Ishikawa (cell line): Measurements from ENCODE around the gene NPAS3.

Source experiments
- CEBPB ChIP-seq: IDR thresholded peaks from 2 replicates; pipeline ENCODE4 v1.6.1; 2012
- CREB1 ChIP-seq: IDR thresholded peaks from 2 replicates; pipeline ENCODE4 v1.6.1; 2012; ENCODE audit warnings: low read depth
- EGR1 ChIP-seq: IDR thresholded peaks from 2 replicates; pipeline ENCODE4 v1.6.1; 2012
- EP300 ChIP-seq: IDR thresholded peaks from 2 replicates; pipeline ENCODE4 v1.6.1; 2012; ENCODE audit warnings: borderline replicate concordance
- FOXM1 ChIP-seq: IDR thresholded peaks from 2 replicates; pipeline ENCODE4 v1.6.1; 2012; ENCODE audit warnings: low read depth, borderline replicate concordance
- MAX ChIP-seq: IDR thresholded peaks from 2 replicates; pipeline ENCODE4 v1.6.1; 2012
- NFIC ChIP-seq: IDR thresholded peaks from 2 replicates; pipeline ENCODE4 v1.6.1; 2012
- RAD21 ChIP-seq: IDR thresholded peaks from 2 replicates; pipeline ENCODE4 v1.6.1; 2012; ENCODE audit warnings: low read depth
- REST ChIP-seq: IDR thresholded peaks from 2 replicates; pipeline ENCODE4 v1.6.1; 2012; ENCODE audit warnings: low read depth, mild to moderate bottlenecking
- TAF1 ChIP-seq: IDR thresholded peaks from 2 replicates; pipeline ENCODE4 v1.6.1; 2012; ENCODE audit warnings: low read depth, mild to moderate bottlenecking
- TCF12 ChIP-seq: IDR thresholded peaks from 2 replicates; pipeline ENCODE4 v1.6.1; 2012; ENCODE audit warnings: low read depth
- TEAD4 ChIP-seq: IDR thresholded peaks from 2 replicates; pipeline ENCODE4 v1.6.1; 2012
- YY1 ChIP-seq: IDR thresholded peaks from 2 replicates; pipeline ENCODE4 v1.6.1; 2012; ENCODE audit warnings: low read depth
- ZBTB7A ChIP-seq: IDR thresholded peaks from 2 replicates; pipeline ENCODE4 v1.6.1; 2012; ENCODE audit warnings: low read depth
- TF ChIP-seq, protein P1 (sequence below): IDR thresholded peaks from 2 replicates; pipeline ENCODE4 v1.6.1; 2012

The NPAS3 gene

GRCh38 chr14:33584697-33585096 lies 646.0 kb downstream of the NPAS3 start:
- no peak for TF ChIP-seq ZBTB7A
- no peak for TF ChIP-seq TAF1
- TF ChIP-seq, protein P1, sequence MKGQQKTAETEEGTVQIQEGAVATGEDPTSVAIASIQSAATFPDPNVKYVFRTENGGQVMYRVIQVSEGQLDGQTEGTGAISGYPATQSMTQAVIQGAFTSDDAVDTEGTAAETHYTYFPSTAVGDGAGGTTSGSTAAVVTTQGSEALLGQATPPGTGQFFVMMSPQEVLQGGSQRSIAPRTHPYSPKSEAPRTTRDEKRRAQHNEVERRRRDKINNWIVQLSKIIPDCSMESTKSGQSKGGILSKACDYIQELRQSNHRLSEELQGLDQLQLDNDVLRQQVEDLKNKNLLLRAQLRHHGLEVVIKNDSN = no peak
- no peak for TF ChIP-seq CEBPB
- TF ChIP-seq TCF12 = no peak
- no peak for TF ChIP-seq EP300
- TF ChIP-seq NFIC = no peak
- TF ChIP-seq RAD21 = no peak
- TF ChIP-seq EGR1 = no peak
- no peak for TF ChIP-seq CREB1
- no peak for TF ChIP-seq YY1
- TF ChIP-seq TEAD4 = no peak
- no peak for TF ChIP-seq FOXM1
- TF ChIP-seq REST = no peak

DNA sequence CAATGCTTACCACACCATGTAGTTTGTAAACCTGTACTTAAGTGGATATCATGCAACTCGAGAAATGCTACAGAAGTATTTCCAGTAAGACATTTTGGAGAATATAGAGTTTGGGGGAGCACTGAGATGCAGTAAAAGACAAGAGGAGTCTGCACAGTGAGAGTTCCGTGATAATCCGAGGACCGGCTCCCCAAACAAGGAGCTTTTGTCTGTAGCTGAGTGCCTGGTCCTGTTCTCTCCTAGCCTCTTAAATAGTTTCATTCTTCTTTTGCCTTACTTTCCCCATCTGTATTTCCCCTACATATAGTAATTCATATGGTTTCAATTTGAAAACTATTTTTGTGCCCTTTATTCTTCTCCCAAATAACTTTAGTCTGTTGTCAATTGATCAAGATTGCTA lies 648.1 kb downstream of the NPAS3 start:
- TF ChIP-seq ZBTB7A = no peak
- no peak for TF ChIP-seq TAF1
- no peak for TF ChIP-seq EGR1
- no peak for TF ChIP-seq YY1
- TF ChIP-seq CEBPB = no peak
- TF ChIP-seq, protein P1 = no peak
- no peak for TF ChIP-seq RAD21

DNA sequence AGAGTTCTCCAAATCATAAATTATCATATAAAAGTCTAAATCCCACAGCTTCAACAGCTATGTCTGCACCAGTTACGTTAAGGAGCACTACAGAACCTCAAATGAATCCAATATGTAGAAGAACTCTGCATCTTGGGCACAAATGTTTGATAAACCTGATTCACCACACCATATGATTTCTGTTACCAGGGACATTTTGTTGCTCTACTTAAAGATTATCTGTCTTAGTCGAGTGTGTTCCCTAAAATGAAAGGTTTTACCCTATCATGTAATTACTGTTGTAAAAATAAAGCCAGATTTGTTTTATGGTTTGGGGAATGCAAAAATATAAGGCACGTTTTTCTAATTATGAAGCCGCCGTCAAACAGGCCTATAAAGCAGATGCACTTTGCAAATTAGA lies 649.1 kb downstream of the NPAS3 start:
- TF ChIP-seq MAX (no peak), REST (no peak)

DNA sequence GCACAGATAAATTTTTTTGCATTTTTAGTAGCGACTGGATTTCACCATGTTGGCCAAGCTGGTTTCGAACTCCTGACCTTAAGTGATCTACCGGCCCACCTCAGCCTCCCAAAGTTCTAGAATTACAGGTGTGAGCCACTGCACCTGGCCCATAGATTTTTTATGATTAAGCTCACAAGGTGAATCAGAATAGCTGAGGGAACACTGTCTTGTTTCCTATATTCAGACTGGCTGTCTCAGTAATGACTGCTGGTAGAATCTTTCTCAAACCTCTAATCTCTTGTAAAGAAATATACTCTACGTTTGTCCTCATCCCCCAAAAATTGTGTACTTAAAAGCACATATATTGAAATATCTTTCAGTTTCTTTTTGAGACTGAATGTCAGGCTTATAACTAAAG lies 650.1 kb downstream of the NPAS3 start:
- TF ChIP-seq TEAD4 (no peak), TAF1 (no peak), RAD21 (no peak), MAX (no peak), CEBPB (no peak), CREB1 (no peak), FOXM1 (no peak)
- TF ChIP-seq, protein P1 = no peak

DNA sequence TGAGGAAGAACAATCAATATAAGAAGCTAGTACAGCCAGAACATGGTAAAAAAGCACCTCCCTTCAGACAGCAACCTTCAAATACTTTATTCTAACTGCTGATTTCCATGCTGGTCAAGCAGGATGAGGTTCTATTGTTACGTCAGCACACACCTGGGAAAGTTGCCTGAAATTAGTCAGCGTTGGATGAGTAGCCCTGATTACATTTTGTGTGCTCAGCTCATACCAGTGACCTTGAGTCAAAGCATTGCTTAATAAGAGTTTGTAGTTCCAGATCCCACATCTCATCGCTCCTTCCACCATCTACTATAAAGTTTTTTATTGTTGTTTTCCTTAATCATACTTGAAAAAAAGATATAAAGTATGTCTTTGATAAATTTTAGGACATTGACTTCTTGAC lies 650.7 kb downstream of the NPAS3 start:
- TF ChIP-seq FOXM1 = no peak
- TF ChIP-seq RAD21 = no peak
- TF ChIP-seq TCF12 = no peak
- TF ChIP-seq ZBTB7A = no peak
- no peak for TF ChIP-seq YY1
- no peak for TF ChIP-seq CREB1

DNA sequence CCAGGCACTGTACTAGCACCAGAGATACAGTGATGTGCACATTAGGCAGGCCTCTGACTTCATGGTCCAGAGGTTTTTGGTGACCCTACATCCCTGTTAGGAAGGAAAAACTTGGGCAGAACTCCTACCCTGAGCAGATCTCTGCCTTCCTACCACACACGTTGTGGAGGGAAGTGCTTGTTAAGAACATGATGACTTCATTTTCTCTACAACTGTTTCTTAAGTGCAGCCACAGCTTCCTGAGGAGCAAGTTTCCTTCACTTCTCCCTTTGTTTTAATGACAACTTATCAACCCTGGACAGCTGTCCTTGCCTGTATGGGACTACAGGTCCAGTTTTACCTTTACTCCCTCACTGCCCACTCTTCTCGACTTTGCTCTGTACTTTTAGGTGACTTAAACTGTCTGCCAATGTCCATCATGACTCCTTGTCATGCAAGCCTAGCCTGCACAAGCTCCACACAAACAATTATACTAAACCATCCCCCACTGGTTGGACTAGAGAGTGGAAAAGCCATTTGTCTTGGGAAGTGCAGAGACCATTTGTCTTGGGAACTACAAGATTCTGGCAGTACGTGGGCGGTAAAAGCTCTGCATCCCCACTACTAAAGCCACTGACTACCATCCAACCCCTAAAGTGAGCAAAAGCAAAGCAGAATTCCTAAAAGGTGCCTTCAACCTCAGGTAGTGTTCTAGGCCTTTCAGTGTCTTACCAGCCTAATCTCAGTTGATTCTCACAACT lies 652.4 kb downstream of the NPAS3 start:
- TF ChIP-seq RAD21 = no peak

DNA sequence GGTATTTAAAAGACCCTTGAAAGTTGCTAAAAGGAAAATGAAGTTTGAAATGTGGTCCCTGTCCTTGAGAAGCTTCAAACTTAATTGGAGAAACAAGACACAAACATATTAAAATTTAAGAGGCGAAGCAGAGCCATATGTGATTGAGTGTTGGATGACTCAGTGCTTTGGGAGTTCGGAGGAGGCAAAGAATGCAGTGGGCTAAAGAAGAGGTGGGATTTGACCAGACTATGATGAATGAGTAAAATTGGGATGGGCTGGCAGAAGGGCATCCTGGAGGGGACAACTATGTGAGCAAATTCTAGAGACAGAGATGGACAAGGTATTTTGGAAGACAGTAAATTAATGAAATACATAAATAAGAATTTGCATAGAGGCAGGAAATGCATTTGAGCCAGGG lies 653.6 kb downstream of the NPAS3 start:
- no peak for TF ChIP-seq MAX
- TF ChIP-seq CEBPB = no peak
- TF ChIP-seq EGR1 = no peak
- TF ChIP-seq YY1 = no peak
- no peak for TF ChIP-seq REST
- no peak for TF ChIP-seq RAD21
- TF ChIP-seq FOXM1 = no peak
- no peak for TF ChIP-seq TEAD4
- TF ChIP-seq TAF1 = no peak
- no peak for TF ChIP-seq ZBTB7A
- TF ChIP-seq EP300 = no peak
- no peak for TF ChIP-seq CREB1
